Measurements from ENCODE around the gene UBA3.
A peak's percentile ranks its signal among the peaks of the same experiment; 100 is the strongest.

Gene UBA3

DNA sequence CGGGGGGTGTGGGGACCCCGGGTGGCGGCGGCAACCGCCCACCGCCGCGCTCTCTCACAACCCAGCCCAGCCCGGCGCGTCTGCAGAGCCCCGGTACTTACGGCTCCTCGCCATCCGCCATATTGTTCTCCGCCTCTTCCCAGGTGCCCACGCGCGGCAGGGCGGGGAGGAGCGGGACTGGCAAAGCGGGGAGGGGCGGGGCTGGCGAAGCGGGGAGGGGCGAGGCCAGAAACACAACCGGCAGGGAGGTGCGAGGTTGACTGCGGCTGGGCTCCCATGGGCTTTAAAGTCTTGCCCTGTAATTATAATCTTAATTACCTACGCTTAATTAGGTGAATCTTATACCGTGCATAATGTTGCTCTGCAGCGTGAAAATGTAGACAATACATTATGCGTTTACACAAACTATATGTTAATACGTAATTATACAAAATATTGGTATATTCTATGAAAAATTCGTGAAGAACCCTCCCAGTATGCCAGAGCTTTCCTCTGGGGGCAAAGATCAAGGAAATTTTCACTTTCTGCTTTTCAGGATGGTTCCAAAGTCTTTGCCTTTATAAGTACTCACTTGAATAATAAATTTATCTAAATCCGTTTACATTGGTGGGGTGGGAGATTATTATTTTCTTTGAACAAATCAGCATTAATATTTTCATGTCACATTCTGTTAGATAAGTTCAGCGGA is at the start of gene UBA3:
UBA3 (minus strand) TSS at position 133 of the 688 bp plus-strand sequence; CDS start at position 121, 12 bp downstream.
- DNase-seq, result peak in 55 of 56 donors; percentile 36 to 94 (median 86)

DNA sequence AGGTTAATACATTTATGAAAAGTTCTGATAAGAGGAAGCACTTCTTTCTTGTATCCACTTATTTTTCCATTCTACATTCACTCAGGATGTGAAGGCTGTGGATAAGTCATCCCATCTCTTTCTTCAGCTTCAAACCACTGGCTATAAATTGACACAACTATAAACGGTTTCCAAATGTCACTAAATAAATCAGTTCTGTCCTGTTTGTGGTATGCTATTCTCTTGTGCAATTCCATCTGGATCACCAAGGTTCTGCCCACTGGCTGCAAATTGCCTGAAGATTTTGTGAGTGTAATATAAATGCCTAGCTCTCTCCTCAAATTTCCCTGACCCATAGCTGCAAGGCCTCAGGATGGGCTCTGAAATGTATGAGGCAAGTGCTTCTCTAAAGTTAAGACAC is 49.4 kb upstream of the UBA3 start:
- DNase-seq, result no peak

DNA sequence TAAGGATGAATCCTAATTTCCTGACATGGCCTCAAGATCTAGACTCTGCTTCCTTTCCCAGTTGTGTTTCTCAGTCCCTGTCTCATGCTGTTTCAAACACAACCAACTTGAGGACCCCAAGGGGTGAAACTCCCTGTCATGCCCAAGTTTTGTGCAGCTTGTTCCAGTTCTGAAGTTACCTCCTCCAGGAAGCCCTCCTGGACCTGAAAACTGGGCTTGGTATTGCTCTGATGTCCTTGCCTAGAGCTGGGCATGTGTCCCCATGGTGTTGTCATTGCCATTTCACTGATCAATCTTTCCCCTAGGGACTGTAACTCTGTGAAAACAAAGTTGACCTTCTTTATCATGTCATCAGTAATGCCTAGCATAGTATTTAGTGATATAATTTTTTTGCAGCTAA is 48.3 kb upstream of the UBA3 start:
- DNase-seq, result no peak

DNA sequence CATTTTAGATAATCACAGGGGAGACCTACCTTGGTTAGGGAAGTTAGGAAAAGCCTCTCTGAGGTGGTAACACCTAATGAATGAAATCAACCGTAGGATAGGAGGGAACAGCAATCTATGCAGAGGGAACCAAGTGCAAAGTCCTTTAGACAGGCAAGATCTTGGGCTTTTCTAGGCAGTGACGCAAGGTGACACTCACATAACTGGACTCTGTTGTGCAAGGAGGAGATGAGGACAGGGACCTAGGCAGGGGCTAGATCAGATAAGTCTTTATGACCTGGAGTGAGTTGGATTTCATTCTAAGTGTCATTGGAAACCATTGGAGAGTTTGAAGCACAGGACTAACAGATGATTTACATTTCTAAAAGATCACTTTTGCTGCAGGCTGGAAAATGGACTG is 46.8 kb upstream of the UBA3 start:
- no peak for DNase-seq

DNA sequence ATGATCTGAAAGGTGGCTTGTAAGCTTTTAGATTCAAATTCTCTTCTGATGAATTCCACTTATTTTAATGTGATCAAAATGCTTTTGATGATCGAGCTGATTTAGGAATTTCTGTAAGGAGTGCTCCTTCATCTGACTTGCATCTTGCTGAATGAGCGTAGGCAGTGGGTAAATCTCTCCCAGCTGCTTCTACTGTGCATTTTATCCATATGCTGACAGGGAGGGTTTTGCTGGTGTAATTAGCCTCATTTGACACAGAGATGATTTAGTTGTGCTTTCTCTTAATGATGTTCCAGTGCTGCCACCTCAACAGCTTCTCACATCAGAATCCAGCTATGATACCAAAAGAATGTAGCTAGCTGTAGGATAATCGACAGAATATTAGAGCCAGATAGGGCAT is 46.1 kb upstream of the UBA3 start:
- DNase-seq, result peak in 2 of 56 donors; percentile 2 to 18

DNA sequence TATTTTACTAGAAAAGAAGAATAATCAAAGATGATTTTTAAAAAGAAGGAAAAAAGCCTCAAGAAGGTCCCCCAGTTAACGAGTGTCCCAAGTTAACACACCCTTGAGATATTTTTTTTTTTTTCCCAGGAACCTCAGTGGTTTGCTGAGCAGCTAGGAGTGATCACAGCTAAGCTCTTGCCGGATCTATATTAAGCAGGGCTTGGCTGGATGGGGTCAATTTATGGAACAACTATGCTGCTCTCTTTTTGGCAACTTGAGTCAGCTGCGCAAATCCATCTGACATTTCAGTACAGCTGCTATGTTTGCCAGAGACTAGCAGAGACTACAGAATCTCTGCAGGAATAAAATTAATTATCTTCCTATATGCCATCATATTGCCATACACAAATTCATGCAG is 42.2 kb upstream of the UBA3 start, which contains the start of gene LMOD3:
LMOD3 (minus strand) TSS at position 193 of the 400 bp plus-strand sequence. CDS start 209 bp downstream, outside the sequence.
- DNase-seq, result no peak

DNA sequence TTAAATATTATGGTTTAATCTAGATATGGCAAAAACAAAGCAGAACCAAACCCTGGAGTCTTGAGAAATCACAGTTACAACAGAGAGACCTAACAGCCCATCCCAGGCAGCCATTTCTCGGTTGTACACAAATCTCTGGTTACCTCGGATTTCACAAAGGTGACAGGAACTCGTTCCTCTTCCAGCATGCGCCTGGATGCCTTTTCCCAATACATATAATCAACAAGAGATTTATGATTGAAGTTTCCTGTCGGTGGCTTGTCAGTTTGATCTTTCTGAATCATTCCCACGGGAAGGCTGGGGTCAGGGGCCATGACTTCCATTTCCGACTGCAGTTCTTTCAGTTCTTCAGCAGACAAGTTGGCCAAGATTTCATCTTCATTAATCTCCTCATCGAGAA is 41.8 kb upstream of the UBA3 start:
- no peak for DNase-seq

DNA sequence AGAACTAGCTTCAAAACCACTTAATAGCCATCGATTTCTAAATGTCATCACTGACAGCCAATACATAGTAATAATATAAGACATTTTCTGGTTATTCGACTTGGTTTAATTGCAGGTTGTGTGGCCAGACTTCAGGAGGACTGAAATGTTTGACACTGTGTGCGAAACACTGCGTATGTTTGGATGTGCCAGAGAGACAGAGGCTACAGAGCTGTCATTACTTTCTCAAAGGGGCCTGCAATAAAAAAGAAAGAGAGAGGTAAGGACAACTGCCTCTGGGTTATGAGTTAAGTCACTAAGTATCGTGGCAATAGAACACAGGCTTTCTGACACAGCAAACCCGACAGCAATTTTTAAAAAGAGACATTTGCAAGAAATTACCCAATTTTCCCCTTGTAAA is 41.3 kb upstream of the UBA3 start:
- DNase-seq, result no peak

DNA sequence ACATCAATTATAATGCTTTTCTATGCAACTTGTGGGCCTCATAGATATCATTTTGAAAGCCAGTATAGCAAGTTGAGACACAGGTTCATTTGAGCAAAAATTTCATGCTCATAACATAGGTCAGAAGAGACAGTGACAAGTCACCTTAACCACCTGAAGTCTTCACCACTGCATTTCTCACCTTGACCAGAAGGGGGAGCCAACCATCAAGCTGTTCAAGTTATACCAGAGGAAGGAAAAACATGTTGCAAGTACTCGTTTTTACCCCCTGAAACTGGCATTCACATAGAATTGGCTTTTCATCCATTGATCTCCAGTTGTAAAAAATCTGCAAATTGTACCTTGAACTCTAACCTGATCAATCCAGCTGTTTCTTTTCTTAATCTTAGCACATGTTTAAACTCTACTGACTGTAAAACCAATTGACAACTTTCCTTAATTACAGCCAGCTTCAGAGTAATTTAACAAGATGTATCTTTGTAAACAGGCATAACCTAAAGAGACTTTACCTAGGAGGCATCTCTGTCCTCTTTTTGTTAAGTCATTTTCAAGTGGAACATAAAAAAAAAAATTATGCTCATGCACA is 40.8 kb upstream of the UBA3 start:
- peak in 42 of 56 donors; percentile 2 to 84 (median 32) for DNase-seq

DNA sequence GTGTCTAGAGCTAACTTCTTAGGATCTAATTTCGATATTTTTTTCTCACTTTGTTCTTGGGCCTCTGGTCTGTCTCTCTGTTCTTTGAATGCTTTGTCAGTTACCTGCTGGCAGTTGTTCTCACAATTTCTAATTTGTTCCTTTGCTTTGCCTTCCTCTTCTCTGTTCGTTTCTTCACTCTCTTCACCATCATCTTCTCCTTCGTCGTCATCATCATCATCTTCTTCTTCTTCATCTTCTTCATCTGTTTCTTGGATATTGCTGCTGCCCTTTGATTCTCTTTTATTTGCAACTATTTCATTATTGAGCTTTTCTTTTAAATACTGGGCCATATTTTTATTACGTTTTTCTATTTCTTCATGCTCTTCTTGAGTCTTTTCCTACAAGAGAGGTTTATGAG is 39.5 kb upstream of the UBA3 start:
- DNase-seq, result no peak

DNA sequence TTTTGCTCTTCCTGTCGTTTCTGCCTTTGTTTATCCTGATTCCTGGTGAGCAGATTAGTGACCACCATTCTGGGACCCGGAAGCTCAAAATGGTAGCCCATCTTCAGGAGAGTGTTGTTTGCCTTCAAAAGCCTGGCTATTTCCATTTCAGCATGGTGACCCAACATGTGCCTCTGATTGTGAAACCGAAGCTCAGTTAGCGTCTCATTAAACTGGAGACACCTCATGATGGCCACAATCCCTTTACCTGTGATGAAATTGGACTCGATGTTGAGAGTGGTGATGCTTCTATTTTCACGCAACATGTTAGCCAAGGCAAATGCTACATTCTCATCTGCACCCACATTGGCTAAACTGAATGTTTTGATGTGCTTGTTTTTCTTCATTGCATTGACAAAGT is 39.0 kb upstream of the UBA3 start:
- DNase-seq, result no peak

DNA sequence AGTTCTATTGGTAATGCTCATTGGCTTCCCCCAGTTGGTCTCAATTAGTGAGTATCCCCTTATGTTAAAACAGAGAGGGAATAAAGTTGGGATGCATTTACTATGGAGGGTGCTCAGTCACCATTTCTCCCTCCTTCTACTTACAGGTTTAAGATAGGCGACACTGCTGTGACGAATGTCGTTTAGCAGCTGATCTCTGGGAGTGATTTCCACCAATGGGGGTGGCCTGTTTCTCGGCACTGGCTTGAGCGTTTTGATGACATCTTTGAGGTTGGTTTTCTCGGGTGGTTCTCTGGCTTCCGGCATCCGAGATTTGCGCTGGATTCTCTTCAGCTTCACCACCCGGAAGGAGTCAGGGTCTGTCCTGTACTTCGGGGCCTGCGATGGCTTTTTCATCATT is 38.4 kb upstream of the UBA3 start:
- DNase-seq, result no peak

DNA sequence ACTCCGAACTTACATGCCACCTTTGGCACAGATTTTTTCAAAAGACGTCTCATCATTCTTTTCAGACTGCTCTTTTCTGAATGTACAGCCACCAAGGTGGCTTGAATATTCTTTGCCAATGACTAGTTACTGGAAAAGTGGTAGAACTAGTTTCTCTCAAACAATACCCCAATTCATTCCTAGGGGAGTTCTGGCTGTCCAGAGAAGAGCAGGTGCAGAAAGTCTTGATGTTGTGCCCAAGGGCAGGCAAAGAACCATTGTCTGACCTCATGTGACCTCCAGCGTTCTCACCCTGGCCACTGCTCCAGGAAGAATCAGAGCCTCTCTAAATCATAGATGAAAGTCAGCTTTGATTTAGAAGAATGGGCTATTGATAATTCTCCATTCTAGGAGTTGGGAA is 36.7 kb upstream of the UBA3 start:
- DNase-seq, result peak in 45 of 56 donors; percentile 5 to 84 (median 52)

DNA sequence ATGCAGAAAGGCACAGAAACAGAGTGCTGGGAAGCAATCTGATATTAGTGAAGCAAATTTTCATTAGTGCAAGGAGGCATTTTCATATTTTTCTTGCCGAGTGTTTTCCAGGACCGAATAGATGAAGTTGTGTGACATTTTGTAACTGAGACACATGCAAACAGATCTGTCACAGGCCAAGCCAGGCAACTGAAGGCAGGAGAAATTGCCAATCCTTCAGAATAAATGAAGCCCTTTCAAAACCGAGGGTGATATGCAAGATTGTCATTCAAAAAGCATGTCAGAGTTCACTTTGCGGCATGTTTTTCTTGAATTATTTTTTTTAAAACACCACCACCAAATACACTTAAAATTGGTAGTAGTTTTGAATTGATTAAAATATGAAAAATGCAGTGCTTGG is 36.0 kb upstream of the UBA3 start:
- peak in 1 of 56 donors; percentile 7 for DNase-seq

DNA sequence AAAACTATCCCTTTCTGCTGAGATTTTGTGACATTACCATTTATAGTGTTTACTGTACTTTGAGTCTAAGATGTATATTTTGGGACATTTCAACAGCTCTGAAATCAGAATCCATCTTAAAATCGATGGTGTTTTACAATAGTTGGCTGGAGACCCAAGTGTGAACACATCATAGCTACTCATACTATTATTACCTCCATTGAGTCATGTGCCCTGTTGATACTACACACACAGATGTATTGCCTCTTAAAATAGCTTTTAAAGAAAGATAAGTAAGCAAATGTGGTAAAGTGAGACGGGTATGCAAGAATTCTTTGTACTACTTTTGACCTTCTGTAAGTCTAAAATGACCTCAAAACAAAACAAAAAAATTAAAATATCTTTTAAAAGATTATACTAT is 35.6 kb upstream of the UBA3 start:
- DNase-seq, result no peak

DNA sequence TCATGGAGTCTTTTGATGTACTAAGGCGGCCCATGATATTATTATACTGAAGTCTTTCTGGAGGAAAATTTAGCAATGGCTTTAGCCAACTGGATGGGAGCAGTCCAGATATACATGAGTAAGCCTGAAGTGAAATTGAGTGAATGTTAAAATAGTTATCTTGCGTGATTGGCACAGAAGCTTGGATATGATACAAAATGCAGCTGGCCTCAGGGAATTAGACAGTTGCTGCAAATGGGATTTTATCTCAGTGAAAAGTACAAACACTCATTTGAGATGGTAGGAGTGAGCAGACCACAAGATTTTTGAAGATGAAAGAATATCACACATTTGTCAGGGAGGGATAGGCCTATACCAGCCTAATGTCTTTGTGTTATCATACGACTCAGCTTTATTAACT is 33.4 kb upstream of the UBA3 start:
- no peak for DNase-seq

DNA sequence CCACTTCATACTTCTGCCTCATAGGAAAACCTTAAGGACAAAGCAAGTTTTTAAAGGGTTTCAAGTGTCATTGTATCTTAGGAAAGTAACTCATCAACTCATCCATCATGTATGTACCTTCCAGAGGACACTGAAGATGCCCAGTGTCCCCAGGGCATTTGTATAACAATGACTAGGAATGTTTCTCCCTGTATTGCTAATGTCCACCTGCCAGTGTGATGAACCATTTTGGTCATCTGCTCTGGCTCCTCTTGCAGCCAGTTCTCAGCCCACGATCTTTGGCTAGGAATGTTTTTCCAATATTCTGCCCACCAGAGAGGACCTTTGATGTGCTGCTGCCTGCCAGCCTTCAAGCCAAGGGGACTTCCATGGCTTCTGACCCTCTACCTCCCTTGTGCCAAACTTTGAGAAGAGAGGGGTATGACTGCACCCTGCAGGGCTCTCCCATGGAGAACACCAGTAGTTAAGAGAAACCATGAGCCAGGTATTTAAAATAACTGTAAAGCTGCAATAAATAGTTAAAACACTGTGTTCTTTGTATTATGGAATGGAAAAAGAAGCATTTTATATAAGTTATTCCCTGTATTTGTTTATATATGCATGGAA is 30.9 kb upstream of the UBA3 start:
- no peak for DNase-seq

DNA sequence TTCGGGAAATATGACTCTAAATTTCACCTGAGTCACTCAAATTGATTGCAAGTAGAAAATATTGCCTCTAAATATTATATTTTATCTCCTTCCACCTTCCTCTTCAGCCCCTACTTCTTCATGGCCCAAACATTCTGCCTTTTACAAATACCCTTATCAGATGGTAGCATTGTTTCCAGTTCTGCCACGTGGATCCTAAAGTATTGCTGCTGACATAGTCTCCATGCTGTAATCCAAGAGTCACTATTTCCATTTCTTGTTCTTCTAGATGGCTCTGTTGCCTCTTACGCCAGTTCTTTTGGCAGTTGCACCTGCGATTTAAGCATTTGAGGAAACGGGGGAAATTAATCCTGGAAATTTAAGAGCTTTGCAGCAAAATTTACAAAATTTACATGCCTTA is 28.6 kb upstream of the UBA3 start:
- no peak for DNase-seq

DNA sequence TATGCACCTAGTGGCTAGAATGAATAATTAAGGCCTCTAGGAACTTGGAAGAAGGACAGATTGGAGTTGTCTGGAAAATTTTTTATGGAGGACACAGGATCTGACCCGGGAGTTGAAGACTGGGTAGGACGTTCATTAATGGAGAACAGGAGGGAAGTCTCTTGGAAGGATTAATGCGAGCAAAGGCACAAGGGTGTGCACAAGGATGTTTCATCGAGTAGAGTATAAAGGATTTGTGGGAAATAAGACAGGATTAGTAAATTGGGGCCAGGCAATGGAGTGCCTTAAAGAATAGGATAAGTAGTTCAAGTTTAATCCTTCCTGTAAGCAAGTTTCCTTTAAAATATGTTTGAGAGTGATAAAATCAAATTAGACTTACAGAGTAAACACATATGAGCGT is 27.7 kb upstream of the UBA3 start:
- no peak for DNase-seq

DNA sequence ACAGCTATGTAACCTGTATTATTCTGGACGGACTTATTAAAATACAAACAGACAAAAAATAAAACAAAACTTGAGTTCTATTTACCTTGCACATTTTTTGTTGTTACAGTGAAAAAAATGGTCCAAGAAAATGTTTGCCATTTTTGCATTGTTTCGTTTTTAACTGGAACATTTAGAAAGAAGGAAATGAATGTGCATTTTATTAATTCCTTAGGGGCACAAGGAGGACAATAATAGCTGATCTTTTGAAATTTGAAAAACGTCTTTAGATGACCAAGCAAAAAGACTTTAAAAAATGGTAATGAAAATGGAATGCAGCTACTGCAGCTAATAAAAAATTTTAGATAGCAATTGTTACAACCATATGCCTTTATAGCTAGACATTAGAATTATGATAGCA is 25.2 kb upstream of the UBA3 start:
- DNase-seq, result no peak

DNA sequence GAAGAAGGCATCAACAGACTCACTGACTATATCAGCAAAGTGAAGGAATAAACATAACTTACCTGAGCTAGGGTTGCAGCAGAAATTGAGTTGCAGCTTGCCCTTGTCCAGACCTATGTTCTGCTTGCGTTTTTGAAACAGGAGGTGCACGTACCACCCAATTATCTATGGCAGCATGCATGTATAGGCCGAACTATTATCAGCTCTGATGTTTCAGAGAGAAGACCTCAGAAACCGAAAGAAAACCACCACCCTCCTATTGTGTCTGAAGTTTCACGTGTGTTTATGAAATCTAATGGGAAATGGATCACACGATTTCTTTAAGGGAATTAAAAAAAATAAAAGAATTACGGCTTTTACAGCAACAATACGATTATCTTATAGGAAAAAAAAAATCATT is 24.4 kb upstream of the UBA3 start:
- DNase-seq, result no peak

DNA sequence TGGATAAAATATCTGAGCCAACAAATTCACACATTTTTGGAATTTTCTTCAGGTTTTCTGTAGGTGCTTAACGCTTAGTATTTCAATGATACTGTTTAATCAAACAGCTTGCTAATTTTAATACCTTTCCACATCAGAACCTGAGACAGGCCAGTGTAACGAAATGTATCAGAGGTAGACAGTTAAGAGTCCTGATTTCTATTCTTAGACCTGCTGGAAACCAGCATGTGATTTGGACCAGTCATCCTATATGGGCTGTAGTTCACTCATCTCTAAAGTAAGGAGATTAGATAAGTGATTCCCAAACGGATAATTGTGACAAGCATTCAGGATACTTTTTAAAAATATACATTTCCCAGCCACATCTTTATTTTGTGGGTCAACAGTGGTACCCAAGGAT is 23.0 kb upstream of the UBA3 start:
- no peak for DNase-seq

DNA sequence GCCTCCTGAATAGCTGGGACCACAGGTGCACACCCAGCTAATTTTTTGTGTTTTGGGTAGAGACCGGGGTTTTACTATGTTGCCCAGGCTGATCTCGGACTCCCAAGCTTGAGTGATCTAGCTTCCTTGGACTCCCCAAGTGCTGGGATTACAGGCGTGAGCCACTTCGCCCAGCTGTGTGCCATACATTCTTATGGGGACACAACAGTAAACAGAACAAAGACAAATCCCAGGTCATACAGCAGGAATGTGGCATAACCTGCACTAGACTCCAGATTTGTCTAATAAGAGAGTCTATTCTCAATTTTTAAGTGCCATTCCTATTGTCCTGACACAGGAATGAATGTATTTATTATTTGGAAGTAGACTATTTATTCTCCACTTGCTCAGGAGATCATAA is 22.2 kb upstream of the UBA3 start:
- DNase-seq, result no peak

All from amygdala (tissue), 56 donors.